Activated naive CD4-positive, alpha-beta T cell treated with anti-CD3 and anti-CD28 coated beads for 36 hours (primary cell): ENCODE measurements around the gene PLBD2. TPM values are rescaled to one million over a fixed set of nuclear protein-coding genes. Genes with fewer than 3 reads are reported as not detected.

Experiments
- CTCF ChIA-PET: fragments of 350-600 bp; sonication (Branson Sonifier 250); formaldehyde crosslinking; loops from one replicate; lab custom pipeline; 2021; ENCODE audit warnings: antibody characterized with exemption; lab: Charles Lee
- DNase-seq: peaks from one replicate; pipeline ENCODE4 v3.0.0-alpha.2; 2020
- H3K27ac Mint-ChIP-seq: one replicate; pipeline ENCODE4 v1.8.0; 2021; ENCODE audit warnings: mild to moderate bottlenecking, mixed read lengths
- H3K27me3 Mint-ChIP-seq: one replicate; pipeline ENCODE4 v1.8.0; 2021; ENCODE audit warnings: low read depth, mixed read lengths
- H3K36me3 Mint-ChIP-seq: one replicate; pipeline ENCODE4 v1.8.0; 2021; ENCODE audit warnings: low read depth, mixed read lengths
- H3K4me1 Mint-ChIP-seq: one replicate; pipeline ENCODE4 v1.8.0; 2021; ENCODE audit warnings: low read depth, mixed read lengths
- H3K4me3 Mint-ChIP-seq: one replicate; pipeline ENCODE4 v1.8.0; 2021; ENCODE audit warnings: mild to moderate bottlenecking, moderate library complexity, mixed read lengths
- H3K9me3 Mint-ChIP-seq: one replicate; pipeline ENCODE4 v1.8.0; 2021; ENCODE audit warnings: mixed read lengths
- intact Hi-C: fragments of 100-400 bp; cut with micrococcal nuclease; formaldehyde crosslinking; loops from one replicate; pipeline ENCODE4 v1.15.1; 2023
- total RNA-seq, 2 experiments: library from RNA; stranded (reverse); gene quantifications; one replicate each; pipeline ENCODE4 v1.2.3, GENCODE V29; 2021

Gene PLBD2
- total RNA-seq, 2 experiments from 2014 or later: 13.9 to 14.1 TPM

- Mint-ChIP-seq H3K27me3 (no peaks in the 10 kb centered on the region), H3K4me3 (no peak overlapping the region), H3K27ac (peak overlapping the region; percentile 0), H3K4me1 (peaks cover 17% of the 10 kb centered on the region), H3K9me3 (no peaks in the 10 kb centered on the region), H3K36me3 (peaks cover 10% of the 10 kb centered on the region)
- CTCF ChIA-PET: interaction anchor here (0.7 to 1.4 kb wide), 2 partner anchors 64 to 283 kb away, joined by 4 to 6 read pairs; no protein-coding TSS in a partner anchor
- intact Hi-C loops: no loop called here
- DNase-seq: no peak
Observed at GRCh38 chr12:113361574-113362370, 3.4 kb downstream of the PLBD2 start.

GRCh38 chr12:113364698-113365097, 6.3 kb downstream of the PLBD2 start:
- peaks cover 7% of the 10 kb centered on the region for H3K4me1 Mint-ChIP-seq
- H3K36me3 Mint-ChIP-seq: peaks cover 12% of the 10 kb centered on the region
- DNase-seq: no peak
- no peak overlapping the region for H3K27ac Mint-ChIP-seq
- intact Hi-C loops: no loop called here
- H3K9me3 Mint-ChIP-seq: no peaks in the 10 kb centered on the region
- H3K4me3 Mint-ChIP-seq: no peak overlapping the region
- CTCF ChIA-PET: no interaction called here
- H3K27me3 Mint-ChIP-seq: no peaks in the 10 kb centered on the region

GRCh38 chr12:113365639-113366395, 7.4 kb downstream of the PLBD2 start:
- intact Hi-C loops: no loop called here
- H3K27ac Mint-ChIP-seq: no peak overlapping the region
- CTCF ChIA-PET: interaction anchor here (0.6 kb wide), 1 partner anchor 158 kb away, joined by 3 read pairs; no protein-coding TSS in a partner anchor
- no peaks in the 10 kb centered on the region for H3K27me3 Mint-ChIP-seq
- DNase-seq: no peak
- H3K4me1 Mint-ChIP-seq: peaks cover under 1% of the 10 kb centered on the region
- peaks cover 12% of the 10 kb centered on the region for H3K36me3 Mint-ChIP-seq
- H3K4me3 Mint-ChIP-seq: no peak overlapping the region
- no peaks in the 10 kb centered on the region for H3K9me3 Mint-ChIP-seq

- Mint-ChIP-seq H3K36me3 (peaks cover 12% of the 10 kb centered on the region), H3K4me3 (no peak overlapping the region), H3K27ac (no peak overlapping the region), H3K9me3 (no peaks in the 10 kb centered on the region), H3K27me3 (no peaks in the 10 kb centered on the region), H3K4me1 (no peaks in the 10 kb centered on the region)
- intact Hi-C loops: no loop called here
- CTCF ChIA-PET: no interaction called here
- DNase-seq: no peak
Observed at GRCh38 chr12:113366827-113367226, 8.4 kb downstream of the PLBD2 start.

- CTCF ChIA-PET: no interaction called here
- Mint-ChIP-seq H3K4me3 (no peak overlapping the region), H3K4me1 (no peaks in the 10 kb centered on the region), H3K27me3 (no peaks in the 10 kb centered on the region), H3K36me3 (peaks cover 12% of the 10 kb centered on the region), H3K9me3 (no peaks in the 10 kb centered on the region), H3K27ac (no peak overlapping the region)
- no peak for DNase-seq
- intact Hi-C loops: no loop called here
Observed at GRCh38 chr12:113368331-113368730, 9.9 kb downstream of the PLBD2 start.

- intact Hi-C loops: no loop called here
- H3K4me1 Mint-ChIP-seq: no peaks in the 10 kb centered on the region
Observed at GRCh38 chr12:113369391-113369985, 11.1 kb downstream of the PLBD2 start.

GRCh38 chr12:113370923-113371682, 12.7 kb downstream of the PLBD2 start:
- Mint-ChIP-seq H3K4me3 (no peak overlapping the region), H3K36me3 (peaks cover 13% of the 10 kb centered on the region), H3K9me3 (no peaks in the 10 kb centered on the region), H3K27ac (no peak overlapping the region), H3K27me3 (no peaks in the 10 kb centered on the region), H3K4me1 (no peaks in the 10 kb centered on the region)
- DNase-seq: no peak
- CTCF ChIA-PET: no interaction called here
- intact Hi-C loops: no loop called here

More at GRCh38 chr12:113369391-113369985, 11.1 kb downstream of the PLBD2 start:
- no peak overlapping the region for H3K27ac Mint-ChIP-seq
- H3K36me3 Mint-ChIP-seq: peaks cover 13% of the 10 kb centered on the region
- no peak overlapping the region for H3K4me3 Mint-ChIP-seq
- H3K9me3 Mint-ChIP-seq: no peaks in the 10 kb centered on the region
- H3K27me3 Mint-ChIP-seq: no peaks in the 10 kb centered on the region
- CTCF ChIA-PET: no interaction called here
- DNase-seq: no peak

GRCh38 chr12:113371808-113372207, 13.4 kb downstream of the PLBD2 start:
- intact Hi-C loops: no loop called here
- DNase-seq: no peak
- Mint-ChIP-seq H3K27me3 (no peaks in the 10 kb centered on the region), H3K4me3 (no peak overlapping the region), H3K4me1 (no peaks in the 10 kb centered on the region), H3K9me3 (no peaks in the 10 kb centered on the region), H3K27ac (no peak overlapping the region), H3K36me3 (peaks cover 13% of the 10 kb centered on the region)
- CTCF ChIA-PET: no interaction called here

- no peaks in the 10 kb centered on the region for H3K27me3 Mint-ChIP-seq
- H3K9me3 Mint-ChIP-seq: no peaks in the 10 kb centered on the region
- no peak for DNase-seq
- H3K27ac Mint-ChIP-seq: no peak overlapping the region
- H3K36me3 Mint-ChIP-seq: peaks cover 17% of the 10 kb centered on the region
- no peaks in the 10 kb centered on the region for H3K4me1 Mint-ChIP-seq
- intact Hi-C loops: no loop called here
- CTCF ChIA-PET: no interaction called here
- H3K4me3 Mint-ChIP-seq: no peak overlapping the region
Observed at GRCh38 chr12:113372371-113372770, 14.0 kb downstream of the PLBD2 start.

- CTCF ChIA-PET: no interaction called here
- Mint-ChIP-seq H3K4me1 (no peaks in the 10 kb centered on the region), H3K27me3 (no peaks in the 10 kb centered on the region), H3K36me3 (peaks cover 17% of the 10 kb centered on the region), H3K4me3 (no peak overlapping the region), H3K9me3 (no peaks in the 10 kb centered on the region), H3K27ac (no peak overlapping the region)
- no peak for DNase-seq
- intact Hi-C loops: no loop called here
Observed at GRCh38 chr12:113373440-113373839, 15.1 kb downstream of the PLBD2 start.

GRCh38 chr12:113373969-113374368, 15.6 kb downstream of the PLBD2 start:
- Mint-ChIP-seq H3K4me3 (no peak overlapping the region), H3K27me3 (no peaks in the 10 kb centered on the region), H3K36me3 (peaks cover 17% of the 10 kb centered on the region), H3K4me1 (no peaks in the 10 kb centered on the region), H3K27ac (no peak overlapping the region), H3K9me3 (no peaks in the 10 kb centered on the region)
- CTCF ChIA-PET: interaction anchor here (0.6 kb wide), 1 partner anchor 104 kb away, joined by 3 read pairs; no protein-coding TSS in a partner anchor
- peak; percentile 16 for DNase-seq
- intact Hi-C loops: no loop called here
